HepG2 (cell line): ENCODE results near the gene PLB1. TPM values are rescaled to one million over a fixed set of nuclear protein-coding genes. Genes with fewer than 3 reads are reported as not detected.
A peak's percentile ranks its signal among the peaks of the same experiment; 100 is the strongest.

Experiments
- GABPA ChIP-seq, 2 experiments: IDR thresholded peaks; 2 replicates each; pipeline ENCODE4 v1.6.1; 2011 to 2016; ENCODE audit warnings: low read depth in 2 of 2, low read length in 1 of 2, missing biosample characterization in 1 of 2, missing genetic modification characterization in 1 of 2
- GMEB2 ChIP-seq: IDR thresholded peaks from 2 replicates; pipeline ENCODE4 v1.6.1; 2016; ENCODE audit warnings: missing biosample characterization, missing genetic modification reagents, low read depth
- MAFF ChIP-seq: IDR thresholded peaks from 2 replicates; pipeline ENCODE4 v1.6.1; 2011; ENCODE audit warnings: low read depth, low read length, improper control_type of control experiment
- PCBP2 ChIP-seq: fragments of 200-400 bp; formaldehyde crosslinking; optimal IDR thresholded peaks from 2 replicates; pipeline ENCODE3; 2018; ENCODE audit warnings: low read length, low read depth; ENCODE audit not compliant: poor library complexity, severe bottlenecking
- TBL1XR1 ChIP-seq: fragments of 150-350 bp; IDR thresholded peaks from 2 replicates; pipeline ENCODE4 v1.6.1; 2014; ENCODE audit warnings: borderline replicate concordance, low read length; ENCODE audit not compliant: partially characterized antibody
- TIGD3 ChIP-seq: sonication (generic); formaldehyde crosslinking; IDR thresholded peaks from 2 replicates; pipeline ENCODE4 v1.5.1; 2020; ENCODE audit warnings: mild to moderate bottlenecking, missing genetic modification reagents, borderline replicate concordance
- ZBTB7A ChIP-seq: sonication (generic); formaldehyde crosslinking; IDR thresholded peaks from 2 replicates; pipeline ENCODE4 v1.8.0; 2022; ENCODE audit warnings: mild to moderate bottlenecking, missing genetic modification reagents
- ZC3H4 ChIP-seq: sonication (generic); formaldehyde crosslinking; IDR thresholded peaks from 2 replicates; pipeline ENCODE4 v1.4.0; 2020; ENCODE audit warnings: missing genetic modification reagents, borderline replicate concordance
- ZNF18 ChIP-seq: sonication (generic); formaldehyde crosslinking; IDR thresholded peaks from 2 replicates; pipeline ENCODE4 v1.8.0; 2022; ENCODE audit warnings: mild to moderate bottlenecking, missing genetic modification reagents; ENCODE audit not compliant: insufficient replicate concordance
- ZNF260 ChIP-seq: sonication (generic); formaldehyde crosslinking; IDR thresholded peaks from 2 replicates; pipeline ENCODE4 v1.4.0; 2020; ENCODE audit warnings: missing genetic modification reagents, low read depth, mild to moderate bottlenecking, borderline replicate concordance
- ZNF773 ChIP-seq: sonication (generic); formaldehyde crosslinking; IDR thresholded peaks from 2 replicates; pipeline ENCODE4 v1.4.0; 2020; ENCODE audit warnings: missing genetic modification reagents, borderline replicate concordance
- ZNF775 ChIP-seq: sonication (generic); formaldehyde crosslinking; IDR thresholded peaks from 2 replicates; pipeline ENCODE4 v1.4.0; 2020; ENCODE audit warnings: missing genetic modification reagents, mild to moderate bottlenecking, moderate library complexity, borderline replicate concordance
- polyA plus RNA-seq, 8 experiments: library from polyadenylated mRNA; depleted of rRNA in 3 of 8; stranded (reverse) in 7 of 8; unstranded in 1 of 8; fragments of >200 nt; fragmentation: Illumina TruSeq in 4 of 8; extraction: Trizol in 4 of 8; gene quantifications; 2 replicates each; pipeline versions ENCODE4 v1.2.1 to v1.2.3, GENCODE V29; 2011 to 2016; ENCODE audit warnings: low read depth in 4 of 8, missing spikeins in 1 of 8, mixed read lengths in 1 of 8; ENCODE audit not compliant: insufficient read depth in 1 of 8
- total RNA-seq, 5 experiments: library from RNA; depleted of rRNA; stranded (reverse); fragments of >200 nt; fragmentation: Illumina TruSeq; extraction: Trizol; gene quantifications; 2 replicates each; pipeline ENCODE4 v1.2.3, GENCODE V29; 2016; ENCODE audit warnings: low read depth in 1 of 5
- TF ChIP-seq, protein P1 (sequence below), 2 experiments: IDR thresholded peaks; 2 replicates each; pipeline ENCODE4 v1.6.1; 2011 to 2012; ENCODE audit warnings: low read length in 2 of 2, borderline replicate concordance in 1 of 2, low read depth in 1 of 2, mild to moderate bottlenecking in 1 of 2, moderate library complexity in 1 of 2
- TF ChIP-seq, protein P2 (sequence below): sonication (generic); formaldehyde crosslinking; IDR thresholded peaks from 2 replicates; pipeline ENCODE4 v1.5.0; 2020; ENCODE audit warnings: missing genetic modification reagents
- TF ChIP-seq, protein P3 (sequence below): sonication (generic); formaldehyde crosslinking; IDR thresholded peaks from 2 replicates; pipeline ENCODE4 v1.4.0; 2020; ENCODE audit warnings: missing genetic modification reagents

The PLB1 gene
- total and polyA plus RNA-seq, 2 of the 13 experiments (the other 11 are each of a cell fraction or from before 2014, with no cell fraction given), result 0.20 to 1.8 TPM

DNA sequence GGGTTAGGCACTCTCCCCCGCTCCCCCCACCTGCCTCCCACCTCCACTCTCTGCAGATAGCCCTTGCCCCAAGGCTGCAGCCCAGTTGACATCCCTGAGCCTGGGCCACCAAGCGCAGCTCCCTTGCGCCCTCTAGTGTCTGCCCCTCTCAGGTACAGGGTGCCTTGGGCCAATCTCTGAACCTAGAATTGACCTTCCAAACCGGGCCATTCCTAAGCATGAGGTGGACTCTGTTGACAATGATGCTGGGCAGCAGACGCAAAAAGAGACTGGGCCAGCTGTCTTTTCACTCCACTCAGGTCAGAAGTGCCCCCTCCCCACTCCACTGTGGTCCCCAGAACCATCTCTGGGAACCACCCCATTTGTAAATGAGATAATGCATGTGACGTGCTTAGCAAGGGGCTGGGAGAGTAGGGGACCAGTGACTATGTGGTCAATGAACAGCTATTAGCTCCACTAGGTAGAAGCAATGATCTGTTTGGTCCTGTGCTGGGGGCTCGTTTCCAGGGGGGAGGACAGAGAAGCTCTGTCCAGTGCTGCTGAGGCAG is 43.3 kb upstream of the PLB1 start (continued):
- TF ChIP-seq ZBTB7A (CRISPR knock-in tag) (no peak), GMEB2 (CRISPR knock-in tag) (no peak), ZNF775 (CRISPR knock-in tag) (no peak), PCBP2 (no peak), MAFF (no peak), GABPA (IDR thresholded peaks at IDR 0.05; ENCODE audit: low read depth, low read length) (no peak), GABPA (CRISPR knock-in tag; IDR thresholded peaks at IDR 0.05; ENCODE audit: low read depth) (no peak), TBL1XR1 (no peak), ZC3H4 (no peak), TIGD3 (CRISPR knock-in tag) (0 out of 2 replicates have a peak, but pooled peaks have one; percentile 39), ZNF260 (CRISPR knock-in tag) (no peak), ZNF18 (CRISPR knock-in tag) (no peak), ZNF773 (CRISPR knock-in tag) (no peak)
- TF ChIP-seq, protein P1, sequence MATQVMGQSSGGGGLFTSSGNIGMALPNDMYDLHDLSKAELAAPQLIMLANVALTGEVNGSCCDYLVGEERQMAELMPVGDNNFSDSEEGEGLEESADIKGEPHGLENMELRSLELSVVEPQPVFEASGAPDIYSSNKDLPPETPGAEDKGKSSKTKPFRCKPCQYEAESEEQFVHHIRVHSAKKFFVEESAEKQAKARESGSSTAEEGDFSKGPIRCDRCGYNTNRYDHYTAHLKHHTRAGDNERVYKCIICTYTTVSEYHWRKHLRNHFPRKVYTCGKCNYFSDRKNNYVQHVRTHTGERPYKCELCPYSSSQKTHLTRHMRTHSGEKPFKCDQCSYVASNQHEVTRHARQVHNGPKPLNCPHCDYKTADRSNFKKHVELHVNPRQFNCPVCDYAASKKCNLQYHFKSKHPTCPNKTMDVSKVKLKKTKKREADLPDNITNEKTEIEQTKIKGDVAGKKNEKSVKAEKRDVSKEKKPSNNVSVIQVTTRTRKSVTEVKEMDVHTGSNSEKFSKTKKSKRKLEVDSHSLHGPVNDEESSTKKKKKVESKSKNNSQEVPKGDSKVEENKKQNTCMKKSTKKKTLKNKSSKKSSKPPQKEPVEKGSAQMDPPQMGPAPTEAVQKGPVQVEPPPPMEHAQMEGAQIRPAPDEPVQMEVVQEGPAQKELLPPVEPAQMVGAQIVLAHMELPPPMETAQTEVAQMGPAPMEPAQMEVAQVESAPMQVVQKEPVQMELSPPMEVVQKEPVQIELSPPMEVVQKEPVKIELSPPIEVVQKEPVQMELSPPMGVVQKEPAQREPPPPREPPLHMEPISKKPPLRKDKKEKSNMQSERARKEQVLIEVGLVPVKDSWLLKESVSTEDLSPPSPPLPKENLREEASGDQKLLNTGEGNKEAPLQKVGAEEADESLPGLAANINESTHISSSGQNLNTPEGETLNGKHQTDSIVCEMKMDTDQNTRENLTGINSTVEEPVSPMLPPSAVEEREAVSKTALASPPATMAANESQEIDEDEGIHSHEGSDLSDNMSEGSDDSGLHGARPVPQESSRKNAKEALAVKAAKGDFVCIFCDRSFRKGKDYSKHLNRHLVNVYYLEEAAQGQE (IDR thresholded peaks at IDR 0.05; ENCODE audit: borderline replicate concordance in 1 of 2, low read depth in 1 of 2, low read length in 2 of 2), result no peak
- TF ChIP-seq, protein P2, sequence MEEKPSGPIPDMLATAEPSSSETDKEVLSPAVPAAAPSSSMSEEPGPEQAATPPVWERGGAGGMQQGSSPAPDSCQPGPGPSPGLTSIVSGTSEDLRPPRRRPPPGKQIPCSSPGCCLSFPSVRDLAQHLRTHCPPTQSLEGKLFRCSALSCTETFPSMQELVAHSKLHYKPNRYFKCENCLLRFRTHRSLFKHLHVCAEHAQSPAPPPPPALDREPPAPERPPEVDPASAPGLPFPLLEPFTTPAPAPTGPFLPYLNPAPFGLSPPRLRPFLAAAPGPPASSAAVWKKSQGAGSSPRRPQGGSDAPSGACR (CRISPR knock-in tag), result no peak
- TF ChIP-seq, protein P3, sequence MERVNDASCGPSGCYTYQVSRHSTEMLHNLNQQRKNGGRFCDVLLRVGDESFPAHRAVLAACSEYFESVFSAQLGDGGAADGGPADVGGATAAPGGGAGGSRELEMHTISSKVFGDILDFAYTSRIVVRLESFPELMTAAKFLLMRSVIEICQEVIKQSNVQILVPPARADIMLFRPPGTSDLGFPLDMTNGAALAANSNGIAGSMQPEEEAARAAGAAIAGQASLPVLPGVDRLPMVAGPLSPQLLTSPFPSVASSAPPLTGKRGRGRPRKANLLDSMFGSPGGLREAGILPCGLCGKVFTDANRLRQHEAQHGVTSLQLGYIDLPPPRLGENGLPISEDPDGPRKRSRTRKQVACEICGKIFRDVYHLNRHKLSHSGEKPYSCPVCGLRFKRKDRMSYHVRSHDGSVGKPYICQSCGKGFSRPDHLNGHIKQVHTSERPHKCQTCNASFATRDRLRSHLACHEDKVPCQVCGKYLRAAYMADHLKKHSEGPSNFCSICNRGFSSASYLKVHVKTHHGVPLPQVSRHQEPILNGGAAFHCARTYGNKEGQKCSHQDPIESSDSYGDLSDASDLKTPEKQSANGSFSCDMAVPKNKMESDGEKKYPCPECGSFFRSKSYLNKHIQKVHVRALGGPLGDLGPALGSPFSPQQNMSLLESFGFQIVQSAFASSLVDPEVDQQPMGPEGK, result no peak
